HG02885 (cell line): Measurements from ENCODE around the gene GCDH.

Source experiments
- ATAC-seq: cut with Tn5 transposase; IDR thresholded peaks from one replicate; pipeline ENCODE4 v1.9.1; 2021; ENCODE audit warnings: mild to moderate bottlenecking; ENCODE audit not compliant: unreplicated experiment, poor library complexity

The GCDH gene

DNA sequence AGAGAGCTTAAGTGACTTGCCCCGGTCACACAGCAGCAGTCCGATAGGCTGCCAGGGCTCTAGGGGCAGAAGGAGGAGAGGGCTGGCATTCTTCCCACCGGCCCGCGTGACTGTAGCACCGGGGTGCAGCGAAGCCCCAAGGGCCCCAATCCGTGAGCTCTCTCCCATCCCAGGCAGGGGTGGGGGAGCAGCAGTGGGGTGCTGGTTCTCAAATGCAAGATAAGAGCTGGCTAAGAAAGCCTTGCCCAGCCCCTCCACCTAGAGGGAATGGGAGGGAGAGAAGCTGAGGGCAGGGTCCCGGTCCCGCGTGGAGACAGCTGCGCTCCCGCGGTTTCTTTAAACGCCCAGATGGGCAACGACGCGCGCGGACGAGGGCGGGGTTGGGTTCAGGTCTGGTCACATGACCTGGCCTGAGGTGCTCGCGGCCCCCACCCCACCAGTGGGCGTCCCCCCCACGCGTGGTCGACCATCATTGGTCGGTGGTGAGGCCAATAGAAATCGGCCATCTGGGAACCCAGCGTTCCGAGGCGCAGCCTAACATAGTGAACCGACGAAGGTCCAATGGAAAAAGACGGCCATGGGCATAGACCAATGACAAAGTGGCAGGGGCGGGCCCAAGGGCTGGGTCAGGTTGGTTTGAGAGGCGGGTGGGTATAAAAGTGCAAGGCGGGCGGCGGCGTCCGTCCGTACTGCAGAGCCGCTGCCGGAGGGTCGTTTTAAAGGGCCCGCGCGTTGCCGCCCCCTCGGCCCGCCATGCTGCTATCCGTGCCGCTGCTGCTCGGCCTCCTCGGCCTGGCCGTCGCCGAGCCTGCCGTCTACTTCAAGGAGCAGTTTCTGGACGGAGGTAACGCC, 47.2 kb downstream of the GCDH start, which contains the start of gene CALR:
TSS of gene CALR (plus strand) at position 683 of the 852 bp plus-strand sequence. CDS start at position 754, 71 bp downstream.
- ATAC-seq, result peak; percentile 89

DNA sequence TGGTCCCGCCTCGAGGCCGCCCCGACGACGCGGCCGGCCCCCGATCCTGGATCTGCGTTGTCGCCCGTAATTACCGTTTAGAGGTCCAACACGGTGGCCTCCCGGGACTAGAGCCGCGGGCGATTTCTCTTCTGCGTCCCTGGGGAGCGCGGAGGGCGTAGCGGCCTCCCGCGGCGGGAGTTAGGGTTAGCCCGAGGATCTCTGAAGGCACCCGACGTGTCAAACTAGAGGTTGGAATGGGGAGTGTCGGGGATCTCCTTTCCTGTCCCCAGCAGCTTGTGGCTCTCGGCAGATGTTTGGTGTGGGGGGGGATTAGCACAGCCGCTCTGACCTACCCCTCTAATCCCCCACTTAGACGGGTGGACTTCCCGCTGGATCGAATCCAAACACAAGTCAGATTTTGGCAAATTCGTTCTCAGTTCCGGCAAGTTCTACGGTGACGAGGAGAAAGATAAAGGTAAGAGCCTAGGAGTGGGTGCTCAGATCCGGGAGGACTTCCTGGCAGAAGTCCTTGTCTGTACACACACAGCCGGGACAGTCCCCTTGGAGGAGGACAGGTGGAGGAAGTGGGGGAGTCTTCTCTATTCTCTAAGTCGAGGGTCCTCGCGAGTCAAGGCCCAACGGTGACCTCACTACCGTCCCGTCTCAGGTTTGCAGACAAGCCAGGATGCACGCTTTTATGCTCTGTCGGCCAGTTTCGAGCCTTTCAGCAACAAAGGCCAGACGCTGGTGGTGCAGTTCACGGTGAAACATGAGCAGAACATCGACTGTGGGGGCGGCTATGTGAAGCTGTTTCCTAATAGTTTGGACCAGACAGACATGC, 48.0 kb downstream of the GCDH start:
- ATAC-seq, result no peak

GRCh38 chr19:12939975-12940423, 49.0 kb downstream of the GCDH start:
- ATAC-seq, result no peak

- no peak for ATAC-seq
Measured at GRCh38 chr19:12940897-12941296, 49.9 kb downstream of the GCDH start.

- ATAC-seq, result no peak
Measured at GRCh38 chr19:12943437-12944044, 52.6 kb downstream of the GCDH start.

- no peak for ATAC-seq
Measured at GRCh38 chr19:12944104-12944674, 53.2 kb downstream of the GCDH start.

- peak; percentile 90 for ATAC-seq
Measured at GRCh38 chr19:12945479-12946091, 54.6 kb downstream of the GCDH start, which contains the start of gene RAD23A. Gene RAD23A, plus strand, starts transcription at chr19:12945862. Its CDS starts 87 bp downstream, at chr19:12945949.

- ATAC-seq, result peak; percentile 43
Measured at GRCh38 chr19:12946092-12946721, 55.2 kb downstream of the GCDH start.

- no peak for ATAC-seq
Measured at GRCh38 chr19:12946731-12947496, 56.0 kb downstream of the GCDH start.

- no peak for ATAC-seq
Measured at GRCh38 chr19:12947702-12948611, 57.0 kb downstream of the GCDH start.

- no peak for ATAC-seq
Measured at GRCh38 chr19:12948612-12949362, 57.8 kb downstream of the GCDH start.
